NOMO-1 treated with dmso at 0.1 percent for 144 hours (cell line): ENCODE measurements around the gene ARL5A.
"Not testable (repeated sequence)": the region's sequence is repeated elsewhere in the genome, so short reads cannot be mapped to it uniquely, and the experiment has no call there.

ENCODE experiments used
- DNase-seq: peaks from one replicate; lab custom pipeline; 2025; ENCODE audit not compliant: unreplicated experiment; lab: John Stamatoyannopoulos, UW

The ARL5A gene

DNA sequence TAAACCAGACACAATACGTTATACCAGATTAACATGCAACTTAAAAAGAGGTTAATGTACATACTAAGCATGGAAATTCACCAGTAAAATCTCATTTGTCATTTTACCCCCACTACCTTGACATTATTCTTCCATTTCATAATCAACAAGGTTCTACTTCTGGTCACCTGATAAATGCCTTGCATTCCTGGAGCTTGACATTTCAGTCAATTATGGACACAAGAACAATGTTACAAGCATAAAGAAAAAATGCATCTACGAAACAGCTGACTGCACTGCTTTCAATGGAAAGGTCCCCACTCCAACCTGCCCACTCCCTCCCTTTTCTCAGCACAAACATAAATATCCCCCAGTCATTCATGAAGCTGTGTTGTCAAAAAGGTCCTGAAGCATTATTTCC is 31.4 kb downstream of the ARL5A start:
- DNase-seq: no peak

DNA sequence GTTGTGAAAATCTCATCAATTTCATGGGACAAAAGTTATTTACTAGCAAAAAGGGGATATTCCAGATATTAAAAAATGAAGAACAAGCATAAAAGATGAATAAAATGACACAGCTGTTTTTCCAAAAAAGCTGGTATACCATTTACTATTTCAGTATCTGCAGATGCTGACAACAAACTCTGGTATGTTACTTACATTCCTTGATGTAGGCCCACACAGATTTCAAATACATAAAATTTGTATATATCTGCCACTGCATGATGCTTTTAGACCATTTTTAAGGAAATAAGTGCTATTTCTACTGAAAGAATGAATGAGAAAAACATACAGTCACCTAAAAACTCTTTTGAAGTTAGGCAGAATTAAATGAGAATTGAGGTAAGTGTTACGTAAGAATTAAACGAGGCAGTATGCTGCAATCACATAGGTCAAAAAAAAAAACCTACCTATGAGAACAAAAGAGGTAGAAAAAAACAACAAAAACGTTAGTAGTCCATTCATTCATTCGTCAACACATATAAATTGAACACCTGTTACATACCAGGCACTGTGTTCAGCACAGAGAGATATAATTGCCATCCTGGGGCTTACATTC is 32.5 kb downstream of the ARL5A start:
- no peak for DNase-seq

DNA sequence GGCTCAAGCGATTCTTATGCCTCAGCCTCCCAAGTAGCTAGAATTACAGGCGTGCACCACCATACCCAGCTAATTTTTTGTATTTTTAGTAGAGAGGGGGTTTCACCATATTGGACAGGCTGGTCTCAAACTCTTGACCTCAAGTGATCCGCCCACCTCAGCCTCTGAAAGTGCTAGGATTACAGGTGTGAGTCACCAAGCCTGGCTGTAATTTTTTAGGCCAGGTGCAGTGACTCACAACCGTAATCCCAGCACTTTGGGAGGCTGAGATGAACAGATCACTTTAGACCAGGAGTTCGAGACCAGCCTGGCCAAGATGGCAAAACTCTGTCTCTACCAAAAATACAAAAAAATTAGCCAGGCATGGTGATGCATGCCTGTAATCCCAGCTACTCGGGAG is 33.8 kb downstream of the ARL5A start:
- DNase-seq: not testable (repeated sequence)

DNA sequence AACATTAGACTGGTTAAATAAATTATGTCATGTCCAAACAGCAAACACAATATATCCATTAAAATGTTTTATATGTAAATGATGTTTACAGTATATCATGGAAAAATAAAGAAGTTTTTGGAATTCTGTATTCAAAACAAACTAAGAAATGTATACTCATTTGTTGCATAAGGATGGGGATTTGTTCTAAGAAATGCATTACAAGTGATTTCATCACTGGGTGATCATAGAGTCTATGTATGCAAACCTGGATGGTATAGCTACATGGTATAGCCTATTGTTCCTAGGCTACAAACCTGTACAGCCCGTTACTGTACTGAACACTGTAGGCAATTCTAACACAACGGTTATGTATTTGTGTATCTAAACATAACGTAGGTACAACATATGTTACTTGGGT is 35.1 kb downstream of the ARL5A start:
- DNase-seq: no peak

DNA sequence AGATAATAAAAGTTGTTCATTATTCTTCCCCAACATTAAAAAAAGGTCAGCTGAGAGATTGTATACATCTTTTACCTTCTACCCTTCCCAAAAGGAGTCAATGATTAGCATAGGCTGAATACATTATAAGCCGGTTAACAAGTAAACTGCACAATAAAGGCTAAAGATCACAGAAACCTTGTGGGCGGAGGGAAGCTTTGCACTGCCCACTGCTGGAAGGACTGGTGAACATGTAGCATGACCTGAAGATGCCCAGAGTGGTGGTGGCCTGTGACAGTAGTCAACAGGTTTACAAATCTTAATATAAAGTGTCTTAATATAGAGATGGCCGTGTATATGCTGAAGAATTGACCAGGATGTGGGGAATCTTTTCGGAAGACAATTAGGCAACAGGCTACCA is 35.6 kb downstream of the ARL5A start:
- DNase-seq: no peak

DNA sequence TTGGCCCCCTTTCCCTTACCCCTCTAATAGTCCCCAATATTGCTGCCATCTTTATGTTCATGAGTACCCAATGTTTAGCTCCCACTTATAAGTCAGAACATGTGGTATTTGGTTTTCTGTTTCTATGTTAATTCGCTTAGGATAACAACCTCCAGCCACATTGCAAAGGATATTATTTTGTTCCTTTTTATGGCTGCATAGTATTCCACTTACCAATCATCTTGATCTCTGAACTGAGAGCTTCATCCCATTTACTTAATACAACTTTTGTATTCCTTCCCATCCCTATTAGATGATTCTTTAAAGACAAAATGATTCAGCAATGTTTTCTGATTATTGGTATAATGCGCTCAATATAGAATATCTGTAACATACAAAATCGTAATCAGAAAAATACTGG is 36.7 kb downstream of the ARL5A start:
- no peak for DNase-seq

DNA sequence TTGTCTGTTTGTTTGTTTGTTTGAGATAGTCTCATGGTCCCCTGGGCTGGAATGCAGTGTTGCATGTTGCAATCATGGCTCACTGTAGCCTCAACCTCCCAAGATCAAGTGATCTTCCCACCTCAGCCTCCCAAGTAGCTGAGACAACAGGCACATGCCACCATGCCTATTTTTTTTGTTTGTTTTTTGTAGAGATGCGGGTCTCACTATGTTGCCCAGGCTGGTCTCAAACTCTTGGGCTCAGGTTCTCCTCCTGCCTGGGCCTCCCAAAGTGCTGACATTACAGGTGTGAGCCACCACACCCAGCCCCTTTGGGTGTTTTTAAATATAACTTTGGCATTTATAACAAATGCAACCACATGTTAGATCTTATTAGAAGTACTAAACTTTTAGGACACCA is 37.5 kb downstream of the ARL5A start:
- DNase-seq: no peak

DNA sequence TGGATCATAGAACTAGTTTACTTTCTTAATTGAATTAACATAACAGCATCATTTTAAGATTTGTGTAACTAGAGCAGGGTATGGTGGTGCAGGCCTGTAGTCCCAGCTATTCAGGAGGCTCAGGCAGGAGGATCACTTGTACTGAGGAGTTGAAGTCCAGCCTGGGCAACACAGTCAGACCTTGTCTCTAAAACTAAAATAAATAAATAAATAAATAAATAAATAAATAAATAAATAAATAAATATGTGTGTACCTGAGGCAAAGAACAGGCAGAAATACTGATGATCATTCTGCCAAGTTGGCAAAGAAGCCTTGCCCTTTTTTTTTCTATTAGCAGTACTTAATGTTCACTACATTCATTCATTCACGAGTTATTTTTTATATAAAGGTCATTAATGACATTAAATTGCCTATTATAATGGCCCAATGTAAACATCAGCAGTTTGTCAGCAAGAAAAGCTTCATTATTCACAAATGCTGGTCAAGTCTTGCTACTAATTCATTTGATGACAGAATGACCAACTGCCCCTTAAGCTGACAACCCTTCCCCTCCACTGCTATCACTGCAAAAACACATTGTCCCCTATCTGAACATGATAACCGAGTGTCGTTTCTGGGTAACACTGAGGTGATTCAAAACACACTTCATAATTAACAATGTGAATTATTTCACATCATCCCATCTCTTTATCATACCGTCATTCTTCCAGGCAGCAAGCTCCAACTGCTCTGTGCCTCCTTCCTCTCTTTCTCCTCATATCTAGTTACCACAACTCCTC is 39.0 kb downstream of the ARL5A start:
- no peak for DNase-seq

DNA sequence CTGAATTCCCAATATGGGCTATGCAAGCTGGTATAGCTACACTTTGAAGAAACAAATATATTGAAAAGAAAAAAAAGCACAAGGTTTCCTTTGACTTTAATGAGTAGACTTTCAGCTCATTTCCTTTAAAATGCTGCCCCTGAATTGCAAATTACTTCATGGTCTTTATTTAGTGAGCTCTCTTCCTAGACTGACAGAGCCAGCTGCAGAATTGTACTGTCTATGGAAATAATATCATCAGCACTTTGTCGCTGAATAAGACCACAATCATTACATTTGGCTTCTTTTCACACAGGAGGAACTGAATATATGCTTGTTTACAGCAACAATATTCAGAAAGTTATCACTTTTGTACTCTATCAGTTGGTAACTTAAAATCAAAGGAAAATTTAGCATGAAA is 41.7 kb downstream of the ARL5A start:
- DNase-seq: no peak

DNA sequence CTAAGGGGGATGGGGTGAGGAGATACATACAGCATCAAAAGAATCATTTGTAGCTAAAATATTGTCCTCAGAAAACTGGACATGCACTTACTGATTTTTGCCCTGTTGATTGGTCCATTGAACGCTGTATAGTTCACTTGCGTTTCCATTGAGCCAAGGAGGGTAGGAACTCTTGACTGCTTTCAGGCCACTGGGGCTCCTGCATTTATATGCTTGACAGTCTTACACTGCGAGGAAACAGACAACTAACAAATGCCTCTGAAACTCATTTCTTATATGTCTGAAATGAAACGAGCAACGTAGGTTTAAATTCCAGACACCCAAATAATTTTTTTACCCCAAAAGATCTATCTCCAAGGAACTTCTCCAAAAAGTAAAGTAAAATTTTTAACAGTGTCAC is 42.1 kb downstream of the ARL5A start:
- DNase-seq: no peak

DNA sequence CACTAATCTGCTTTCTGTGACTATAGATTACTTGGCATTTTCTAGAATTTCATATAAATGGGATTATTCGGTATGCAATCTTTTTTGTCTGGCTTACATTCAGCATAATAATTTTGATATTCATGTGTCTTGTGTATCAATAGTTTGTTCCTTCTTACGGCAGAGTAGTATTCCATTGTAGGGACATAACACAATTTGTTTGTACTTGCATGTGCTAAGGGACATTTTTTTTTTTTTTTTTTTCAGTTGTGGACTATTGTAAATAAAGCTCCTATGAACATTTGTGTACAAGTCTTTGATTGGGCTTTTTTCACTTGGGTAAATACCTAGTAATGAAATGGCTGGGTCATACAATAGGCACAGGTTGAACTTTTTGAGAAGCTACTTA is 45.1 kb downstream of the ARL5A start:
- DNase-seq: no peak

DNA sequence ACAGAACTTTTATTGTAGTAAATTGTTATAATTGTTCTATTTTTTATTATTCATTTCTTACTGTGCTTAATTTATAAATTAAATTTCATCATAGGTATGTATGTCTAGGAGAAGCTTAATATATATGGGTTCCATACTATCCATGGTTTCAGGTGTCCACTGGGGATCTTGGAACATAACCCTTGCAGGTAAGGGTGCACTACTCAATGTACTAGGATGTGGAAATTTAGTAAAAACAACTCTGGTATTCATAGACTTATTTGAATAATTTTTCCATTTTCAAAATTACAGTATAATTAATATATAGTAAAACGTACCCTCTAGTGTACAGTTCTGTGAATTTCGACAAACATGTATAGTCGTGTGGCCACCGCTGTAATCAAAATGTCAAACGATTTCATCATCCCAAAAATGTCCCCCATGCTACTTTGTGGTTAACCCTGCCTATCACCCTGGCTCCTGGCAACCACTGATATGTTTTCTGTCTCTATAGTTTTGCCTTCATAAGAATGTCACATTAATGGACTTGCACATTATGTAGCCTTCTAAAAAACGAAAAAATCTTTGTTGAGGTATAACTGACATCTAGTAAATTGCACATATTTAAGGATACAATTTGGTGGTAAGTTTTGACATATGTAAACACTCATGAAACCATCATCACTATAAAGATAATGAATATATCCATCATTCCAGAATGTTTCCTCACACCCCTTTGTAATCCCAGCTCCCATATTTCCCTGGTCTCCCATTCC is 45.7 kb downstream of the ARL5A start:
- no peak for DNase-seq

DNA sequence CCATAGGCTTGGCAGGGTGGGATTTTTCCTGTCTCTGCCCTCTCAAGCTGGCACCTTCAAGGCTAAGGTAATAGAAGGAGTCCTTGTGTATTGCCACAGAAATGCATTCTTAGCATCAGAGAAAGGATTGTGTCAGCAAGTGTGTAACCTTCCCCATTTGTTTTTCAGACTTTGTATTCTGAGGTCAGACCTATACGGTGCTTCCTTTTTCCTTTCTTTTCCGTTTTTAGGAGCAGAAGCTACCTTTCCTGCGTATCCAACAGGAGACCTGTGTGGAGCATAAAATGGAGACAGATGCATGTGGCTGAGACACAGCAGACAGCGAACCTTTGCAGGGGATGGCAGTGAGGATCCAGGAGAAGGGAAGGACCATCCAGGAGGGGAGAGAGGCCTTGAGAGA is 46.6 kb downstream of the ARL5A start:
- no peak for DNase-seq

DNA sequence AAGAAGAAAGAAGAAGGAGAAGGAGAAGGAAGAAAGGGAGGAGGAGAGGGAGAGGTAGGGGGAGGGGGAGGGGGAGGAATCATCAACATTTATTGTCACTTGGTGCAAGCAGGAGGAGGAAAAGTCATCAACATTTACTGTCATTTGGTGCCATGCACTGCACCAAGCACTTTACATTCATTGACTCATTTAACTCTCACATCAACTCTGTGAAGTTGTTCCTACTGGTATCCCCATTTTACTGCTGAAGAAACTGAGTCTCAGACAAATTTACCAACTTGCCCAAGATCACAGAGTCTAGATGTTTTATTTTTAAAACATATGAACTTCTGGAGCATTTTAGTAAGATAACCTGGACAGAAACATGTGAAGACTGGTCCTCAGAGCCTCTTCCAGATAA is 47.3 kb downstream of the ARL5A start:
- DNase-seq: no peak

DNA sequence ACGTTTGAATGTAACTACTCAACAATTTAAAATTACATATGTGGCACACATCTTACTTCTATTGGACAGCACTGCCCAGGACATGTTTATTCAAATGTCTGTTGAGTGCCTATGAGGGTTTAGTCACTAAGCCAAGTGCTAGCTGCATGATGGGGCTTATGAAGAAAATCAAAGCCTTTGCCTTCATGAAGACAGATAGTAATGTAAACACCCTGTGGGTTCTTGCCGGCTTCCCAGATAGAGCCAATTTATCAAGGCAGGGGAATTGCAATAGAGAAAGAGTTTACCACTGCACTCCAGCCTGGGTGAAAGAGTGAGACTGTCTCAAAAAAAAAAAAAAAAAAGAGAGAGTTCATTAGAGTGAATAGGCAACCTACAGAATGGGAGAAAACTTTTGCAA is 50.3 kb downstream of the ARL5A start:
- no peak for DNase-seq

DNA sequence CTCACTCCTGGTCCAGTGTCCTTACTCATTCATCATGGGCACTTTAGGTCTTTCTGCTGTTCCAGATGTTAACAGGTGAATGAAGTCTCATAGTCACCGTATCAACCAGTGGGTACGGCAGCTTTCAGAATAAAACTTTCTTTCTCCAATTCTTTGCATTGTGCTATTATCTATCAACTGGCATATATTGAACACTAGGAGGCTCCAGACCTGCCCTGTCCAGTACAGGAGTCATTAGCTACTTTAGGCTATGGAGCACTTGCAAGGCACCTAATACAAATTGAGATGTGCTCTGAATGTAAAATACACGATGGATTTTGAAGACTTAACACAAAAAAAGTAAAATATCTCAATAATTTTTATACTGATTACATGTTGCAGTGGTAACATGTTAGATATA is 50.7 kb downstream of the ARL5A start:
- no peak for DNase-seq

DNA sequence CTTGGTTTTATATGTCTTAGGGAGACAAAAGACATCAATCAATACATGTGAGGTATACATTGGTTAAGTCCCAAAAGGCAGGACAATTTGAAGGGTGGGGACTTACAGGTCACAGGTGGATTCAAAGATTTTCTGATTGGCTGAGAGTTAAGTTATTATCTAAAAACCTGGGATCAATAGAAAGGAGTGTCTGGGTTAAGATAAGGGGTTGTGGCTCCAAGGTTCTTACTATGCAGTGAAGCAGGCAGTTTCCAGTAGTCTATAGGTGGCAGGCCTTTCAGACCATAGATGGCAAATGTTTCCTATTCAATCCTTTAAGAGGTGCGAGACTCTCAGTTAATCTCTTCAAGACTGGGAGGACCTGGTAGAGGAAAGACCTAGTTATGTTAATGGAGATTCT is 51.9 kb downstream of the ARL5A start:
- DNase-seq: no peak

DNA sequence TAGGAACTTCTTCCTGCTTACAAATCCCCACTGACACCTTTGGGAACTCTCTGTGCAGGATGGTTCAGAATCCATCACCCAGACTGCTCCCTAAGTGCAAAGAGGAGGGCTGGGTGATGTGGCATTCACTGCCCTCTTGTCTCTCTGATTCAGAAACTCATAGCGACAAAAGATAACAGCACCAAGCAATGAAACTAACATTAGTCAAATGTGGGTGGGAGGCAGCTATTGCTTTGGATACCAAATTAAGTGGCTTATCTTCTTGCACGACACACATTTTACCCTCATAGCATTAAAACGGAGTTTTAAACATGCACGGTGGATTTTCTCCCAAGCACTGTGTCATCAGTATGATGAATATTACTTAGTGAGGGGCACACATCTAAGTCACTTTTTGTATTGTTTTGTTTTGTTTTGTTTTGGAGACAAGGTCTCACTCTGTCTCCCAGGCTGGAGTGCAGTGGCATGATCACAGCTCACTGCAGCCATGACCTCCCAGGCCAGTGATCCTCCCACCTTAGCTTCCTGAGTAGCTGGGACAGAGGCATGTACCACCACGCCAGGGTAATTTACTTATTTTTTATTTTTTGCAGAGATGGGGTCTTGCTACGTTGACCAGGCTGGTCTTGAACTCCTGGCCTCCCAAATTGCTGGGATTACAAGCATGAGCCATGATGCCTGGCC is 53.0 kb downstream of the ARL5A start:
- DNase-seq: no peak

DNA sequence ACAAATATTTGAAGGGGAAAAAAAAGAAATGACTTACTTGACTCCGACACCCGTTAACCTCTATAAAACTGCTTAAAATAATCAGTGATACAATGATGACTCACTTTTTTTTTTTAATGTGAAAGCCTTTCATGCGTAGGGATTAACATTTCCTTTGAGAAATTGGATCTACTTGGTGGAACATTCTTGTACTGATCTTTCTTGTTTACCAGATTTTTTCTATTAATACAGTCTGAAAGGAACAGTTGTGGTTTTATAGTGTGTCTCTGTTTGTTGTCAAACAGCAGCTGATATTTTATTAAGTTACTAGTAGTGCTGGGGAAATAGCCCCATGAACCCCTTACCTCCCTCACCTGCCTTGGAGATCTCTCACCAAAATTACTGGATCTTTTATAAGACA is 53.7 kb downstream of the ARL5A start:
- DNase-seq: no peak

DNA sequence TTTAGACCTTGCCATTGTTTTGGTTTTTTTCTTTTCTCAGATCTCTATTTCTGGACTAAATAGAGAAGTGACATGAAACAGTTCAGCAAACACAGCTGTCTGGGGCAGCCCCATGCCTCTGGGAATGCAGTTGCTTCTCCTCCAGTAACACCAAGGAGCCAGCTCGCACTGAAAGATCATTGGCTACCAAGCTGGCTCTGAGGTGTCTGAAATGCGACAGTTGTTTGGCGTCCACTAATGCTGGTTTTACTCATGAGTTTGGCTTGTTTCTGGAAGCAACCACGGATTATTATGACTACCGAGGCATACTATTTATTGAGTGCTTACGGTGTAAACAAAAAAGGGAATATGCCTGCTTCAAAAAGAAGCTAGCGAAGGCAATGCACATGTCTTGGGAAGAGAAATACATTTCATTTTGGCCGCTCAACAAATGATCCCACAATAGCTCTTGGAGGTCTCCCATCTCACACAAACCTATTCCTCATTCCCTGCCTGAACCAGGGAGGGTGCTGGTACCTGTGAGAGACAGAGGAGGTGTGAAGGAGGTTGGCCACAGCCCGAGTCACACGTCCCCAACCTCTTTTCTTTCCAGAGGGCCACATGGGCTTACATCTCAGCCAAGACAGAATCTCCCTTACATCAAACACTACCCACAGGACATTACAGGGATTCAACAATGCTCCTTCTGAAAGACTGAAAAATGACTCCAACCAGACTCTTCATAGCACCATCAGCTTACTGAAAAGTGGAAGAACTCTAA is 56.4 kb downstream of the ARL5A start:
- no peak for DNase-seq

DNA sequence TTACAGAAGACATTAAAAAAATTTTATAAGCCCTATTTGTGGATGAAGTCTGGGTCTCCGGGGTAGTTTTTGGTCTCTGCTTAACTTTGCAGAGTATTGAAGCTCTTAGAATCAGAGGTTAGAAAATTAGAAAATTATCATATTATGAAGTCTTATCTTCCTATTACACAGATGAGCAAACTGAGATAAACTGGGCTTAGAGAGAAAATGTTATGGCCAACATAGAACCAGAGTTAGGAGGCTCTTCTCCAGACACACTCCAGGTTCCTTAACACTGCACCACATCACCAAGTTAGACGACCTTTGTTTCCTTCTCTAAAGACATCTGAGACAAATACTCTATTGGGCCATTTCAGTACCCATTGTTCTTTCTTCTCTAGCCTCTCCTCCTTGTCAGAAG is 57.2 kb downstream of the ARL5A start:
- DNase-seq: no peak
